Tibial artery (tissue), 4 donors: ENCODE results near the gene DTWD2.
A peak's percentile ranks its signal among the peaks of the same experiment; 100 is the strongest.
"Not testable (repeated sequence)": the region's sequence is repeated elsewhere in the genome, so short reads cannot be mapped to it uniquely, and the experiment has no call there.

ENCODE experiments used
- DNase-seq, 2 donors: peaks; one replicate each; pipeline ENCODE4 v3.0.0-alpha.2; 2019
- H3K27ac ChIP-seq, 2 donors: fragments of 200-600 bp; sonication (generic) in 1 of 2; 1 replicate in 1 of 2; 2 replicates in 1 of 2; pipeline ENCODE4 v1.5.1; 2018 to 2019; ENCODE audit warnings: mild to moderate bottlenecking in 1 of 2
- H3K27me3 ChIP-seq, 2 donors: fragments of 200-600 bp; sonication (generic) in 1 of 2; one replicate each; pipeline versions ENCODE4 v1.5.1 to v1.6.0; 2016 to 2019
- H3K36me3 ChIP-seq, 3 donors: fragments of 200-600 bp; sonication (generic) in 2 of 3; one replicate each; pipeline ENCODE4 v1.5.1; 2016 to 2019; ENCODE audit warnings: mild to moderate bottlenecking in 2 of 3
- H3K4me1 ChIP-seq, 4 donors: fragments of 200-600 bp; sonication (generic) in 2 of 4; 1 replicate in 3 of 4; 2 replicates in 1 of 4; pipeline ENCODE4 v1.5.1; 2016 to 2019
- H3K4me3 ChIP-seq, 2 donors: fragments of 200-600 bp; sonication (generic) in 1 of 2; 1 replicate in 1 of 2; 2 replicates in 1 of 2; pipeline ENCODE4 v1.5.1; 2018 to 2019; ENCODE audit warnings: mild to moderate bottlenecking in 2 of 2
- H3K9me3 ChIP-seq, 3 donors: fragments of 200-600 bp; sonication (generic) in 1 of 3; one replicate each; pipeline ENCODE4 v1.5.1; 2016 to 2019
- CTCF ChIP-seq, 2 experiments: fragments of 200-600 bp in 1 of 2; fragments of 450-650 bp in 1 of 2; IDR thresholded peaks; one replicate each; pipeline ENCODE4 v1.5.1; 2017 to 2019; ENCODE audit warnings: antibody characterized with exemption in 2 of 2, mild to moderate bottlenecking in 1 of 2, moderate library complexity in 1 of 2
- intact Hi-C: fragments of 100-400 bp; cut with DNase I; formaldehyde crosslinking; loops from one replicate; pipeline ENCODE4 v1.15.0; 2023; ENCODE audit warnings: low total_unique reads

The DTWD2 gene

DNA sequence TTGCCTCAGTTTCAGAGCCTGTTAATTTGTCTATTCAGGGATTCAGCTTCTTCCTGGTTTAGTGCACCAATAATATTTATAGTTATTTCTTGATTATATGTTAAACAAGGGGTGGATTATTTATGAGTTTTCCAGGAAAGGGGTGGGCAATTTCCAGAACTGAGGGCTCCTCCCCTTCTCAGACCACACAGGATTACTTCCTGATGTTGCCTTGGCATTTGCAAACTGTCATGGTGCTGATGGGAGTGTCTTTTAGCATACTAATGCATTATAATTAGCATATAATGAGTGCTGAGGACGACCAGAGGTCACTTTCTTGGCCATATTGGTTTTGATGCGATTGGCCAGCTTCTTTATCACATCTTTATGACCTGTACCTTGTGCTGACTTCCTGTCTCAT, 6.2 kb upstream of the DTWD2 start:
- DNase-seq, result no peak
- intact Hi-C loops, result no loop called here
- H3K4me3 ChIP-seq, result no peak overlapping the region
- peaks cover 0 to 5% (median 0%) of the 10 kb centered on the region in 3 donors for H3K9me3 ChIP-seq
- TF ChIP-seq CTCF (IDR thresholded peaks at IDR 0.05), result no peak
- no peak overlapping the region for H3K27ac ChIP-seq
- H3K27me3 ChIP-seq, result no peaks in the 10 kb centered on the region
- H3K36me3 ChIP-seq, result no peaks in the 10 kb centered on the region
- no peaks in the 10 kb centered on the region for H3K4me1 ChIP-seq

- H3K36me3 ChIP-seq, H3K4me3 ChIP-seq, H3K4me1 ChIP-seq, H3K27ac ChIP-seq, H3K27me3 ChIP-seq, H3K9me3 ChIP-seq, DNase-seq, intact Hi-C loops: not testable (repeated sequence)
Observed at GRCh38 chr5:118993118-118993517, 4.8 kb upstream of the DTWD2 start.

GRCh38 chr5:118992055-118992454, 3.7 kb upstream of the DTWD2 start:
- H3K4me1 ChIP-seq, intact Hi-C loops, H3K9me3 ChIP-seq, DNase-seq, H3K27me3 ChIP-seq, H3K27ac ChIP-seq, H3K4me3 ChIP-seq, H3K36me3 ChIP-seq: not testable (repeated sequence)

DNA sequence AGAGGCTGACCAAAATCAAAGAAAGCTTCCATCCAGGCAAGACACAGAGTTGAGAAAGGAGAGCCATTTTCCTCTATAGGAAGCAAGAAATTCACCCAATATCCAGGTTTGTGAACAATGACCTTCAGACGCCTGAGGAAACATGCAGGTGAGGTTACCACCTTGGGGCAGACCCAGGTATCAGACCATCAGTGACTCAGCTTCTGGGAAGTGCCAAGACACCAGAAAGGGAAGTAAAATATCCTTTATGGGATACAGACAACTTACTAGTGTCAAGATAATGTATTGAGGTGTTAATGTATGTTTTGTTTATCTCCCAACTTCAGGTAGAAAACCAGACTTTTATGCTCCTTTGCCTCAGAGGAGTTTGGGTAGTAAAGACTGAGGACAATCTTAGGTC, 2.2 kb upstream of the DTWD2 start:
- intact Hi-C loops, result no loop called here
- Histone ChIP-seq H3K4me1 (peaks cover 0 to 15% (median 5%) of the 10 kb centered on the region in 4 donors), H3K27me3 (no peaks in the 10 kb centered on the region), H3K36me3 (no peaks in the 10 kb centered on the region), H3K4me3 (no peak overlapping the region), H3K9me3 (no peaks in the 10 kb centered on the region), H3K27ac (no peak overlapping the region)
- TF ChIP-seq CTCF (IDR thresholded peaks at IDR 0.05), result no peak
- DNase-seq, result no peak

DNA sequence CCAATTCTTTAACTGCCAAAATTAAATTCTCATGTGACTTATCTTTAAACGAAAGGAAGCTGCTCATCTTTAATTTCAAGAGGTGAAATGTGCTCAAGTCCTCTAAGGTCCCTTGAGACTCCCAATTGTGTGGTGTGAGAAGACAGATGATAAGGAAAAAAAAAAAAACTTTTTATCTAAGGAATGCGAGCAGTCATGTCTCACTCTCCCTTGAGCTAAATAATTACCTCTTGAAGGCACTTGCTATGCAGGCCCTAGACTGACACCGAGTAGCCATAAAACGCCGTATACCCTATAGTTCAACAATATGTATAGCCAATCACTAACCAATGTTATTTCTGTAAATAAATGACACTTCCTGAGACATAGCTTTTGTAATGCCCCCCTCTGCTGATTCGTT, 1.5 kb upstream of the DTWD2 start:
- Histone ChIP-seq H3K4me1 (peaks cover 0 to 15% (median 5%) of the 10 kb centered on the region in 4 donors), H3K36me3 (no peaks in the 10 kb centered on the region), H3K27me3 (no peaks in the 10 kb centered on the region), H3K27ac (no peak overlapping the region), H3K4me3 (no peak overlapping the region), H3K9me3 (no peaks in the 10 kb centered on the region)
- TF ChIP-seq CTCF (IDR thresholded peaks at IDR 0.05), result no peak
- no peak for DNase-seq
- intact Hi-C loops, result loop anchor here (5.0 to 10.0 kb wide), 2 partner anchors 85 to 422 kb away; partner anchors contain the start of gene DMXL1

- intact Hi-C loops, result loop anchor here (5.0 to 10.0 kb wide), 2 partner anchors 86 to 423 kb away; partner anchors contain the start of gene DMXL1
- DNase-seq, result no peak
- Histone ChIP-seq H3K36me3 (no peaks in the 10 kb centered on the region), H3K9me3 (no peaks in the 10 kb centered on the region), H3K27me3 (no peaks in the 10 kb centered on the region), H3K4me3 (peak overlapping the region; percentile 71 to 88), H3K27ac (peak overlapping the region; percentile 87 to 94), H3K4me1 (peaks cover 0 to 15% (median 5%) of the 10 kb centered on the region in 4 donors)
- TF ChIP-seq CTCF (IDR thresholded peaks at IDR 0.05), result no peak
Observed at GRCh38 chr5:118988866-118989180, 476 bp upstream of the DTWD2 start.

- Histone ChIP-seq H3K4me3 (no peak overlapping the region), H3K27me3 (no peaks in the 10 kb centered on the region), H3K4me1 (peaks cover 0 to 15% (median 5%) of the 10 kb centered on the region in 4 donors), H3K9me3 (no peaks in the 10 kb centered on the region), H3K27ac (no peak overlapping the region), H3K36me3 (no peaks in the 10 kb centered on the region)
- no peak for DNase-seq
- intact Hi-C loops, result loop anchor here (5.0 to 10.0 kb wide), 2 partner anchors 90 to 428 kb away; partner anchors contain the start of gene DMXL1
- TF ChIP-seq CTCF (IDR thresholded peaks at IDR 0.05), result no peak
Observed at GRCh38 chr5:118984602-118985001, 3.7 kb downstream of the DTWD2 start.
